GM12878 (cell line): ENCODE results near the gene OSBPL2. TPM values are rescaled to one million over a fixed set of nuclear protein-coding genes. Genes with fewer than 3 reads are reported as not detected.

ENCODE experiments used
- ATAC-seq: fragments of 200-7000 bp; cut with Tn5 transposase; 3 replicates; pipeline ENCODE4 v1.9.1; 2020; ENCODE audit warnings: mild to moderate bottlenecking, moderate library complexity
- BruUV-seq: library from RNA; stranded (reverse); fragments of 400-500 nt; replicated peaks from 2 replicates; lab custom pipeline; 2021; lab: Mats Ljungman, UMichigan
- CTCF ChIA-PET: fragments of 300-600 bp; sonication (Branson Sonifier 250); formaldehyde crosslinking; extraction: SDS; loops from one replicate; lab custom pipeline; 2021; ENCODE audit warnings: inconsistent platforms; lab: Yijun Ruan, JAX
- POLR2A ChIA-PET: fragments of 350-600 bp; formaldehyde crosslinking; extraction: SDS; loops from one replicate; lab custom pipeline; 2021; ENCODE audit warnings: inconsistent platforms; lab: Charles Lee
- RAD21 ChIA-PET: fragments of 300-600 bp; sonication (Branson Sonifier 250); formaldehyde crosslinking; loops from one replicate; lab custom pipeline; 2023; ENCODE audit warnings: antibody characterized with exemption; ENCODE audit not compliant: unreplicated experiment; lab: Charles Lee
- SMC1A ChIA-PET: fragments of 300-600 bp; sonication (Branson Sonifier 250); formaldehyde crosslinking; loops from one replicate; lab custom pipeline; 2023; ENCODE audit not compliant: unreplicated experiment, uncharacterized antibody; lab: Charles Lee
- DNase-seq: peaks from one replicate; pipeline ENCODE4 v3.0.0-alpha.2; 2011; ENCODE audit warnings: low read depth, low spot score
- FAIRE-seq: peaks from 3 replicates; lab custom pipeline; 2011; peaks lifted over from hg19 to GRCh38; lab: Jason Lieb, UNC
- H2AFZ ChIP-seq: 2 replicates; pipeline ENCODE4 v1.6.0; 2011; ENCODE audit warnings: low read depth, low read length, control low read depth; ENCODE audit not compliant: control insufficient read depth
- H3K27ac ChIP-seq: 2 replicates; pipeline ENCODE4 v1.5.1; 2011; ENCODE audit warnings: control low read depth; ENCODE audit not compliant: control insufficient read depth, insufficient read depth
- H3K27me3 ChIP-seq, 2 experiments: replicated peaks in 1 of 2; 2 replicates each; pipeline versions ENCODE4 v1.6.0 to v1.6.1; 2011; ENCODE audit warnings: low read length in 1 of 2; ENCODE audit not compliant: control insufficient read depth in 2 of 2, insufficient read depth in 2 of 2
- H3K36me3 ChIP-seq, 2 experiments: 2 replicates each; pipeline ENCODE4 v1.5.1; 2011; ENCODE audit warnings: low read length in 1 of 2; ENCODE audit not compliant: control insufficient read depth in 2 of 2, insufficient read depth in 2 of 2
- H3K4me1 ChIP-seq: 2 replicates; pipeline ENCODE4 v1.6.1; 2011; ENCODE audit warnings: mild to moderate bottlenecking, low read length, moderate library complexity, mixed read lengths; ENCODE audit not compliant: control insufficient read depth, insufficient read depth
- H3K4me2 ChIP-seq: 2 replicates; pipeline ENCODE4 v1.6.0; 2011; ENCODE audit warnings: control low read depth; ENCODE audit not compliant: control insufficient read depth, insufficient read depth
- H3K4me3 ChIP-seq: fragments of 200-600 bp; sonication (generic); 2 replicates; pipeline ENCODE4 v1.5.1; 2016
- H3K79me2 ChIP-seq: 2 replicates; pipeline ENCODE4 v1.6.0; 2011; ENCODE audit warnings: low read length; ENCODE audit not compliant: control insufficient read depth, insufficient read depth
- H3K9ac ChIP-seq: 2 replicates; pipeline ENCODE4 v1.8.0; 2011; ENCODE audit warnings: low read length, control low read depth, mixed read lengths; ENCODE audit not compliant: control insufficient read depth, insufficient read depth
- H3K9me3 ChIP-seq: replicated peaks from 3 replicates; pipeline ENCODE4 v1.5.1; 2011; ENCODE audit warnings: mild to moderate bottlenecking, low read length; ENCODE audit not compliant: control insufficient read depth, insufficient read depth
- H4K20me1 ChIP-seq: 2 replicates; pipeline ENCODE4 v1.6.0; 2011; ENCODE audit not compliant: control insufficient read depth, insufficient read depth
- BMI1 ChIP-seq: fragments of 450-650 bp; IDR thresholded peaks from 2 replicates; pipeline ENCODE4 v1.6.1; 2016; ENCODE audit warnings: mild to moderate bottlenecking, moderate library complexity, borderline replicate concordance
- BRCA1 ChIP-seq: IDR thresholded peaks from 2 replicates; pipeline ENCODE4 v1.6.1; 2011; ENCODE audit warnings: low read depth, low read length, improper control_type of control experiment
- CREB1 ChIP-seq: IDR thresholded peaks from 2 replicates; pipeline ENCODE4 v1.6.1; 2012; ENCODE audit warnings: low read depth, mild to moderate bottlenecking, inconsistent platforms
- EZH2 ChIP-seq: IDR thresholded peaks from 2 replicates; pipeline ENCODE4 v1.6.1; 2012; ENCODE audit warnings: low read depth, mild to moderate bottlenecking, control low read depth, inconsistent platforms, low read length, borderline replicate concordance; ENCODE audit not compliant: control insufficient read depth
- FOS ChIP-seq: IDR thresholded peaks from 3 replicates; pipeline ENCODE4 v1.6.1; 2011; ENCODE audit warnings: borderline replicate concordance; ENCODE audit not compliant: insufficient read length; ENCODE audit errors: extremely low read depth
- LARP7 ChIP-seq: fragments of 450-650 bp; IDR thresholded peaks from 2 replicates; pipeline ENCODE4 v1.6.1; 2017; ENCODE audit warnings: mild to moderate bottlenecking
- NR2C2 ChIP-seq: IDR thresholded peaks from 2 replicates; pipeline ENCODE4 v1.6.1; 2011; ENCODE audit warnings: borderline replicate concordance, low read depth; ENCODE audit not compliant: control insufficient read depth, insufficient read length
- PAX8 ChIP-seq: fragments of 450-650 bp; IDR thresholded peaks from 2 replicates; pipeline ENCODE4 v1.6.1; 2017; ENCODE audit warnings: mild to moderate bottlenecking, moderate library complexity
- PML ChIP-seq: IDR thresholded peaks from 2 replicates; pipeline ENCODE4 v1.6.1; 2012; ENCODE audit warnings: low read length, inconsistent platforms
- SIX5 ChIP-seq: IDR thresholded peaks from 2 replicates; pipeline ENCODE4 v1.6.1; 2011; ENCODE audit warnings: mild to moderate bottlenecking, low read depth, low read length, moderate library complexity; ENCODE audit not compliant: severe bottlenecking
- SMAD1 ChIP-seq: fragments of 450-650 bp; IDR thresholded peaks from 2 replicates; pipeline ENCODE4 v1.6.1; 2018; ENCODE audit warnings: mild to moderate bottlenecking, low read depth; ENCODE audit not compliant: partially characterized antibody
- SP1 ChIP-seq: IDR thresholded peaks from one replicate; pipeline ENCODE4 v1.6.1; 2011; ENCODE audit warnings: low read depth, low read length
- STAT3 ChIP-seq: IDR thresholded peaks from 2 replicates; pipeline ENCODE4 v1.6.1; 2011; ENCODE audit warnings: low read depth, low read length, improper control_type of control experiment
- ZNF207 ChIP-seq: fragments of 450-650 bp; IDR thresholded peaks from 2 replicates; pipeline ENCODE4 v1.6.1; 2014; ENCODE audit warnings: antibody characterized with exemption, mild to moderate bottlenecking, borderline replicate concordance
- ZNF274 ChIP-seq: IDR thresholded peaks from one replicate; pipeline ENCODE4 v1.8.0; 2011; ENCODE audit not compliant: insufficient read length, insufficient read depth
- ZNF622 ChIP-seq: fragments of 450-650 bp; IDR thresholded peaks from 2 replicates; pipeline ENCODE4 v1.6.1; 2017; ENCODE audit warnings: mild to moderate bottlenecking, inconsistent platforms
- WGBS: methylation state at CpG from one replicate; pipeline ENCODE4 v1.1.6; 2016; ENCODE audit warnings: low lambda C conversion rate; ENCODE audit not compliant: insufficient replicate concordance, insufficient coverage; ENCODE audit errors: missing lambda C conversion rate; 5-methylcytosine and 5-hydroxymethylcytosine counted together
- in situ Hi-C: fragments of 300-500 bp; cut with MboI; formaldehyde crosslinking; loops from 9 replicates; pipeline ENCODE4 v1.14.3; 2018; ENCODE audit warnings: mixed read lengths
- intact Hi-C: fragments of 100-400 bp; cut with micrococcal nuclease; formaldehyde crosslinking; loops from one replicate; pipeline ENCODE4 v1.14.2; 2022; ENCODE audit not compliant: unreplicated experiment
- polyA plus RNA-seq, 11 experiments: library from polyadenylated mRNA; depleted of rRNA in 4 of 11; unstranded in 6 of 11; stranded (reverse) in 5 of 11; fragments of >200 nt; fragmentation: Nextera tagmentation in 4 of 11; fragmentation: Illumina TruSeq in 1 of 11; extraction: Ambion mirVana in 4 of 11; extraction: Trizol in 1 of 11; gene quantifications; 1 replicate in 1 of 11; 2 replicates in 10 of 11; pipeline versions ENCODE4 v1.2.1 to v1.2.3, GENCODE V29; 2011 to 2016; ENCODE audit warnings: inconsistent platforms in 2 of 11, missing spikeins in 2 of 11, low read depth in 1 of 11
- total RNA-seq, 4 experiments: library from RNA; depleted of rRNA in 3 of 4; stranded (reverse); fragments of >200 nt in 3 of 4; fragmentation: Illumina TruSeq in 1 of 4; extraction: Trizol in 1 of 4; gene quantifications; 2 replicates each; pipeline versions ENCODE4 v1.2.1 to v1.2.3, GENCODE V29; 2013 to 2021
- TF ChIP-seq, protein P1 (sequence below): fragments of 450-650 bp; IDR thresholded peaks from 2 replicates; pipeline ENCODE4 v1.6.1; 2016; ENCODE audit warnings: mild to moderate bottlenecking

The OSBPL2 gene
- total and polyA plus RNA-seq, 10 of the 15 experiments (the other 5 are each of a cell fraction or from before 2014, with no cell fraction given), result 2.8 to 22.3 (median 14.7) TPM

DNA sequence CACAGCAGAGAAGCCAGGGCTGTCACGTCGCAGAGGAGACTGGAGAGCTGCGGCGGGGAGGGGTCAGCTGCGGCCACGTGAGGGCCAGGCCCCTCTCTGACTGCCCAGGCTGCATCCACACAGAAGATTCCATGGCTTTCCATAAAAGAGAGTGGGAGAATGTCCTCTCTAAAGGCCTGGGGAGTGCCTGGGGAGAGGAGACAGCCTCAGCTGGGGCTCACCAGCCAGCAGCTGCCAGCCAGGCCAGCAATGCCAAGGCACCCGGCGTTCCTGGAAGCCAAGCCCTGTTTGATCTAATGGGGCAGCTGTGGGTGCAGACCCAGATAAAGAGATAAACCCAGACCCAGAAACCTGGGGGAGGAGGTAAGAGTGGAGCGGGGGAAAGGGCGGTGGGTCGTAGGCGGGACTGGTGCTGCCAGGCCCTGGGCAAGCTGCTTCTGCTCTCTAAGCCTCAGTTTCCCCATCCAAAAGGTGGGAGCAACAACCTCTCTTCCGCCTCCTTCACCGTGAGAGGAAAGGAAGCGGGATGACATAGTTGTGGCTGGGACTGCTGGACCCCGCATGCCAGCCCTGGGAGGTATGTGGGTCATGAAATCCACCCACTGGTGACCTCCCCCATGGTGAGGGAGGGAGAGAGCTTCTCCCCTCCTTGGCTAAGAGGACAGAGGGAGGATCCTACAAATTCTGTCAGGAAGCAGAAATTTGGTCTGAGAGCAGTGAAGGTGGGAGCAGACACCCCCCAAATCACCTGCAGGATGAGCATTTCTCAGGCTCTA lies 3.1 kb upstream of the OSBPL2 start:
- DNase-seq (no peak), ATAC-seq (no peak), FAIRE-seq (no peak)
- intact Hi-C loops, result no loop called here
- no peaks in the 10 kb centered on the region for H4K20me1 ChIP-seq
- peaks cover 14% of the 10 kb centered on the region for H3K79me2 ChIP-seq
- H3K4me2 ChIP-seq, result no peak overlapping the region
- no peaks in the 10 kb centered on the region for H3K36me3 ChIP-seq
- no peaks in the 10 kb centered on the region for H3K27me3 ChIP-seq
- TF ChIP-seq CREB1 (no peak), SMAD1 (no peak), SIX5 (no peak), ZNF274 (no peak), EZH2 (no peak), NR2C2 (no peak), PAX8 (no peak)
- in situ Hi-C loops, result no loop called here
- ChIA-PET CTCF (no interaction called here), RAD21 (no interaction called here), SMC1A (no interaction called here), POLR2A (no interaction called here)
- peaks cover 11% of the 10 kb centered on the region for H3K4me1 ChIP-seq
- no peaks in the 10 kb centered on the region; the same call in 2 of the 3 replicates for H3K9me3 ChIP-seq
- H2AFZ ChIP-seq, result no peak overlapping the region
- H3K4me3 ChIP-seq, result no peak overlapping the region
- H3K27ac ChIP-seq, result no peak overlapping the region
- no TSS peak for BruUV-seq
- WGBS, result 34% methylated on average over 16 of the region's 16 CpGs
- no peak overlapping the region for H3K9ac ChIP-seq

DNA sequence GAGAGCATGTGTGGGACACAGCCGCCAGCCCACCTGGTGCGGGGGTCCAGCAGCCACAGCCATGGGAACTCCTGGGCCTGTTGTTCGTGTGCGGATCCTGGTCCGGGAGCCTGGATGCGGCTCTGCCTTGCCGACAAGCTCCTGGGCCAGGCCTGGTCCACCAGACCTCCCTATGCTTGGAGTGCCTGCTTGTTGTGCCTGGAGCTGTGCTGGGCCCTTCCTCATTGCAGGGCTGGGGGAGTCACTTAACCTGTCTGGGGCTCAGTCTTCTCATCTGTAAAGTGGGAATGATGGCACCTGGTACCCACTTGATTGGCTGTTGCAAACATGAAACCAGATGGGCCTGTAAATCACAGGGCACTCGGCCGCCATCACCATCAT lies 2.6 kb upstream of the OSBPL2 start:
- FAIRE-seq (no peak), ATAC-seq (no peak), DNase-seq (no peak)
- Histone ChIP-seq H2AFZ (no peak overlapping the region), H3K36me3 (no peaks in the 10 kb centered on the region), H3K9me3 (no peaks in the 10 kb centered on the region; the same call in 2 of the 3 replicates), H3K4me3 (no peak overlapping the region), H3K4me1 (peaks cover 12% of the 10 kb centered on the region), H3K79me2 (peaks cover 17% of the 10 kb centered on the region), H3K4me2 (no peak overlapping the region), H3K27ac (no peak overlapping the region), H3K9ac (no peak overlapping the region), H3K27me3 (no peaks in the 10 kb centered on the region), H4K20me1 (no peaks in the 10 kb centered on the region)
- WGBS, result 60% methylated on average over 9 of the region's 9 CpGs
- intact Hi-C loops (no loop called here), in situ Hi-C loops (no loop called here)
- no TSS peak for BruUV-seq
- ChIA-PET CTCF (no interaction called here), SMC1A (no interaction called here), POLR2A (no interaction called here), RAD21 (no interaction called here)
- TF ChIP-seq ZNF622 (no peak), LARP7 (no peak), BRCA1 (no peak), FOS (no peak), ZNF207 (no peak), BMI1 (no peak), PML (no peak), STAT3 (no peak), SP1 (no peak)
- TF ChIP-seq, protein P1, sequence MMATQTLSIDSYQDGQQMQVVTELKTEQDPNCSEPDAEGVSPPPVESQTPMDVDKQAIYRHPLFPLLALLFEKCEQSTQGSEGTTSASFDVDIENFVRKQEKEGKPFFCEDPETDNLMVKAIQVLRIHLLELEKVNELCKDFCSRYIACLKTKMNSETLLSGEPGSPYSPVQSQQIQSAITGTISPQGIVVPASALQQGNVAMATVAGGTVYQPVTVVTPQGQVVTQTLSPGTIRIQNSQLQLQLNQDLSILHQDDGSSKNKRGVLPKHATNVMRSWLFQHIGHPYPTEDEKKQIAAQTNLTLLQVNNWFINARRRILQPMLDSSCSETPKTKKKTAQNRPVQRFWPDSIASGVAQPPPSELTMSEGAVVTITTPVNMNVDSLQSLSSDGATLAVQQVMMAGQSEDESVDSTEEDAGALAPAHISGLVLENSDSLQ, result no peak
